ENCODE measurements around the gene METTL4.

METTL4 gene

DNA sequence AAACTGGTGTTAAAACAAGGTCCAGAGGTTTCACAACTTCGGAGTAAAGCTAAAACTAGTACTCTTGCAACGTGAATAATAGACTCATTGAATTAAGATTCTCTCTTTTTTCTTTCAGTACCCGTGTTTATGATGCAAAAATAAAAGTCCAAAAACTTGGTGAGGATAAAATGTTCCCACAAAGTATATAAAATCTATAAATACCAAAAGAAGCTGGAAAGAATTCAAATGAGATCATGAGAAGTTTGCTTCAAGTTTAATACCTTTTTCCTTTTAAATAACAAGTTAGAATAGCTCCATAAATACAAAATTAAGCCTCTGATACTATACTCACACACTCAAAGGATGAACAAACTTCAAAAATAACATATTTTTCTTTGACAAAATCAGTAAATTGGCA lies 34.0 kb downstream of the METTL4 start:
- H3K4me3 ChIP-seq (replicated peaks; ENCODE audit: low read depth, low read length), result no peak overlapping the region
- TF ChIP-seq CTCF (IDR thresholded peaks at IDR 0.05; ENCODE audit: low read length, missing control alignments), result no peak
- no peak for DNase-seq (ENCODE audit: low read depth)

GRCh38 chr18:2536493-2536892 lies 34.8 kb downstream of the METTL4 start:
- no peak overlapping the region for H3K4me3 ChIP-seq (replicated peaks; ENCODE audit: low read depth, low read length)
- DNase-seq (ENCODE audit: low read depth), result peak; percentile 75
- TF ChIP-seq CTCF (IDR thresholded peaks at IDR 0.05; ENCODE audit: low read length, missing control alignments), result no peak

GRCh38 chr18:2536063-2536462 lies 35.2 kb downstream of the METTL4 start:
- no peak for DNase-seq (ENCODE audit: low read depth)
- TF ChIP-seq CTCF (IDR thresholded peaks at IDR 0.05; ENCODE audit: low read length, missing control alignments), result no peak
- no peak overlapping the region for H3K4me3 ChIP-seq (replicated peaks; ENCODE audit: low read depth, low read length)

DNA sequence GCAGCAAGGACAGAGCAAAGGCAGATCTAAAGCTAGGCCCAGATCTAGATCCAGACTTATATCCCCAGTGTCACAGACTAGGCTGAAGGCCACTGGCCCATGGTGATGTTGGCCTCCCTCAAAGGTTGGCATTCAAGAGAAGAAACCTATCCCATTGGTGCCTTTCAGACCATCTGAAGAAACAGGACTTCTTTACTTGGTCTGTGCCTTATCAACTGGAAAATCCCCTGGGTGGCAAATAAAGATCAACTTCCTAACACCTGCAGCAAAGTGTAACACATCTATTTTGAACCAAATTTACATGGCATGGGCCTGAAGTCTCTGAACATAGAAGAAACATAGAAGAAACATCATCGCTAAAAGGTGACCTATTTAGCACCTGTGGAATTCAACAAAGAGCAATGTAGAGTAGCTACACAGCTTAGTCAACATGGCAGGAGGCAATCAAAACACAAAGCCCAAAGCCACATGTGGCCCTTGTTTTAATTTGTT lies 35.8 kb downstream of the METTL4 start:
- DNase-seq (ENCODE audit: low read depth), result no peak
- no peak overlapping the region for H3K4me3 ChIP-seq (replicated peaks; ENCODE audit: low read depth, low read length)
- no peak for TF ChIP-seq CTCF (IDR thresholded peaks at IDR 0.05; ENCODE audit: low read length, missing control alignments)

GRCh38 chr18:2534906-2535305 lies 36.4 kb downstream of the METTL4 start:
- DNase-seq (ENCODE audit: low read depth), result no peak
- H3K4me3 ChIP-seq (replicated peaks; ENCODE audit: low read depth, low read length), result no peak overlapping the region
- no peak for TF ChIP-seq CTCF (IDR thresholded peaks at IDR 0.05; ENCODE audit: low read length, missing control alignments)

DNA sequence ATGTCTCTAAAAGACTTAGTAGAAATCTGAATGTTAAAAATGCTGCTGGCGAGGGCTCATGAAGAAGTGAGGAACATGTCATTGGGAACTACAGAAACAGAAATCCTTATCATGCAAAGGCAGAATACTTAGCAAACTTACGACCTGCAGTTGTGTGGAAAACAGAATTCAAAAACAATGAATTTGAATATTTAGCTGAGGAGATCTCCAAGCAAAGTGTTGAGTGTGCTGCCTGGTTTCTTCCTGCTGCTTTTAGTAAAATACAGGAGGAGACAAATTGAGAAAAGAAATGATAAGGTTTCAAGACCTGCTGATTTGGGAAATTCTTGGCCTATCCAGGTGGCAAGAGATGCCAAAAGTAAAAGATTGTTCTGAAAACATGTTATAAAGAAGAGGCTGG lies 38.5 kb downstream of the METTL4 start:
- no peak for DNase-seq (ENCODE audit: low read depth)
- TF ChIP-seq CTCF (IDR thresholded peaks at IDR 0.05; ENCODE audit: low read length, missing control alignments), result no peak
- no peak overlapping the region for H3K4me3 ChIP-seq (replicated peaks; ENCODE audit: low read depth, low read length)

DNA sequence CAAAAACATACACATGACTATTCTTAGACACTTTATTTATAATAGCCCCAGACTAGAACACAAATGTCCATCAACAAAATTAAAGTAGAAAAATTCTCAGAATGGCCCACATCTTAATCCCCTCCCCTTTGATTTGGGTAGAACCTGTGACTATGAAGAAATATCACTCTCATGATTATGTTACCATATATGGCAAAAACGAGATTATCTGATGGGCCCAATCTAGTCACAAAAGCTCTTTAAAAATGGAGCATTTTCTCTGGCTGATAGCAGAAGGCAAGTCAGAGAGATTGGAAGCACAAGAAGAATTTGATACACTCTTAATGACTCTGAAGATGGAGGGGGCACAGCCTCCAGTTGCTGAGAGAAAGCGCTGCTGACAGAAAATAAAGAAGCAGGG lies 39.6 kb downstream of the METTL4 start:
- H3K4me3 ChIP-seq (replicated peaks; ENCODE audit: low read depth, low read length), result no peak overlapping the region
- no peak for DNase-seq (ENCODE audit: low read depth)
- TF ChIP-seq CTCF (IDR thresholded peaks at IDR 0.05; ENCODE audit: low read length, missing control alignments), result no peak
